Ureter (tissue), 1 donor: ENCODE results near the gene HMX3. TPM values are rescaled to one million over a fixed set of nuclear protein-coding genes. Genes with fewer than 3 reads are reported as not detected.
"Not testable (repeated sequence)": the region's sequence is repeated elsewhere in the genome, so short reads cannot be mapped to it uniquely, and the experiment has no call there.

Source experiments
- DNase-seq: peaks from one replicate; pipeline ENCODE4 v3.0.0-alpha.2; 2020; ENCODE audit warnings: low spot score
- total RNA-seq: library from RNA; stranded (reverse); gene quantifications from one replicate; pipeline ENCODE4 v1.2.4, GENCODE V29; 2023
- donor health status: DM: yes; HTN: yes; CAD: no.

Gene HMX3
- total RNA-seq, 1 donor from 2014 or later: not detected

GRCh38 chr10:123171616-123172015, 35.8 kb downstream of the HMX3 start:
- DNase-seq: not testable (repeated sequence)

- DNase-seq: no peak
Observed at GRCh38 chr10:123175389-123176387, 39.9 kb downstream of the HMX3 start.

GRCh38 chr10:123178390-123178789, 42.6 kb downstream of the HMX3 start:
- DNase-seq: not testable (repeated sequence)

GRCh38 chr10:123180101-123181090, 44.6 kb downstream of the HMX3 start:
- no peak for DNase-seq

GRCh38 chr10:123183724-123184123, 48.0 kb downstream of the HMX3 start:
- no peak for DNase-seq

GRCh38 chr10:123187781-123188180, 52.0 kb downstream of the HMX3 start:
- DNase-seq: no peak

Other genes starting within 250 kb of the HMX3 start
- not detected for gene FAM24A, start 225.4 kb upstream of the HMX3 start, total RNA-seq
- gene C10orf88, start 181.7 kb upstream of the HMX3 start, total RNA-seq: 10.7 TPM
- 5.1 TPM for gene PSTK, start 155.6 kb upstream of the HMX3 start, total RNA-seq
- gene IKZF5, start 127.2 kb upstream of the HMX3 start, total RNA-seq: 18.5 TPM
- gene ACADSB, start 127.0 kb upstream of the HMX3 start, total RNA-seq: 34.9 TPM
- gene HMX2, start 12.2 kb downstream of the HMX3 start, total RNA-seq: not detected
- 72.5 TPM for gene BUB3, start 18.4 kb downstream of the HMX3 start, total RNA-seq